ENCODE measurements around the gene TFAP2C. TPM values are rescaled to one million over a fixed set of nuclear protein-coding genes. Genes with fewer than 3 reads are reported as not detected.
A peak's percentile ranks its signal among the peaks of the same experiment; 100 is the strongest.

Gene TFAP2C
- total RNA-seq, 3 donors from 2014 or later = 1.8 to 66.9 (median 24.9) TPM

DNA sequence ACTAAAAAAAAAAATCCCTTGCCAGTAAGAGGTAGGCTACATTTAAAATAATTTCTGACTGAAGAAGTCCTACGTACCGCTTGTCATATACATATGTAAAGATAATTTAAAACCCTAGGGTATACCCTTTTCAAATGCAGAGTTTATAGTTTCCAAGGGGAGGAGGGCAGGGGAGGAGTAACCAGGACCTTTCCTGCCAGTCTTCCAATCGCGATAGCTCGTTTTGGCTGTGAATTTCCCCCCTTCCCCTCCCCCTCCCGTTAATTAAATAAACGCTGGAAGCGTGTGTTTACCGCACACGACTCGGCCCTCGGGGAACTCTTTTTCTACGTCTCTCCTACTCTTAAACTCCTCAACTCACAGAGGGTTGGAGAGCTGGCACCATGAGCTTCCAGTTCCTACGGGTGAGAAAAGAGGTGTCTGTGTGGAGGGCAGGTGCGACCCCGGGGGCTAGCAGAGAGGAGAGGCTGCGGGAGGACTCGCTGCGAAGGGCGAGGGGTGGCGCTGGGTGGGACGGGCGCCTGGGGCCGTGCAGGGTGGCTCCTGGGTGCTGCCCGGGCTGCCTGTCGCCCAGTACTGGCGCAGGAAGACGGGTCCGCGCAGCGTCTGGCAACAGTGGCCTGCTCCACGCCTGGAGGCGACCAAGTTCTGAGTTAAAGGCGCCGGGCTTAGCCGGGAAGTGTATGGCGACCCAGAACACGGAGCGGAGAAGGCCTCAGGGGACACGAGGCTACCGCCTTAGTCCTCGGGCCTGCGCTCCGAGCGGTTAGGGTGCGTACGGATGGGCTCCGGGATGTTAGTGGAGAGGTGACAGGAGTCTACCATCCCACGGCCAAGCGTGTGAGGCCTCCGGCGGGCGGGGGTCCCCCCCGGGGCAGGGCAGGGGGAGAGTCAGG, 4.1 kb upstream of the TFAP2C start:
- no peaks in the 10 kb centered on the region for H3K4me1 ChIP-seq
- H3K4me3 ChIP-seq = no peak overlapping the region
- H3K9me3 ChIP-seq = no peaks in the 10 kb centered on the region
- intact Hi-C loops (cut with DNase I; ENCODE audit: low total_unique reads) = no loop called here
- TF ChIP-seq, protein P1, sequence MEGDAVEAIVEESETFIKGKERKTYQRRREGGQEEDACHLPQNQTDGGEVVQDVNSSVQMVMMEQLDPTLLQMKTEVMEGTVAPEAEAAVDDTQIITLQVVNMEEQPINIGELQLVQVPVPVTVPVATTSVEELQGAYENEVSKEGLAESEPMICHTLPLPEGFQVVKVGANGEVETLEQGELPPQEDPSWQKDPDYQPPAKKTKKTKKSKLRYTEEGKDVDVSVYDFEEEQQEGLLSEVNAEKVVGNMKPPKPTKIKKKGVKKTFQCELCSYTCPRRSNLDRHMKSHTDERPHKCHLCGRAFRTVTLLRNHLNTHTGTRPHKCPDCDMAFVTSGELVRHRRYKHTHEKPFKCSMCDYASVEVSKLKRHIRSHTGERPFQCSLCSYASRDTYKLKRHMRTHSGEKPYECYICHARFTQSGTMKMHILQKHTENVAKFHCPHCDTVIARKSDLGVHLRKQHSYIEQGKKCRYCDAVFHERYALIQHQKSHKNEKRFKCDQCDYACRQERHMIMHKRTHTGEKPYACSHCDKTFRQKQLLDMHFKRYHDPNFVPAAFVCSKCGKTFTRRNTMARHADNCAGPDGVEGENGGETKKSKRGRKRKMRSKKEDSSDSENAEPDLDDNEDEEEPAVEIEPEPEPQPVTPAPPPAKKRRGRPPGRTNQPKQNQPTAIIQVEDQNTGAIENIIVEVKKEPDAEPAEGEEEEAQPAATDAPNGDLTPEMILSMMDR (IDR thresholded peaks at IDR 0.05) = no peak
- TF ChIP-seq POLR2AphosphoS5 (IDR thresholded peaks at IDR 0.05) = no peak
- TF ChIP-seq POLR2A (IDR thresholded peaks at IDR 0.05) = no peak
- H3K27ac ChIP-seq = no peak overlapping the region
- H3K27me3 ChIP-seq = peaks cover under 1 to 50% of the 10 kb centered on the region in 2 donors
- H3K36me3 ChIP-seq = no peaks in the 10 kb centered on the region
- no peak for DNase-seq (ENCODE audit: low spot score in 2 of 2)

DNA sequence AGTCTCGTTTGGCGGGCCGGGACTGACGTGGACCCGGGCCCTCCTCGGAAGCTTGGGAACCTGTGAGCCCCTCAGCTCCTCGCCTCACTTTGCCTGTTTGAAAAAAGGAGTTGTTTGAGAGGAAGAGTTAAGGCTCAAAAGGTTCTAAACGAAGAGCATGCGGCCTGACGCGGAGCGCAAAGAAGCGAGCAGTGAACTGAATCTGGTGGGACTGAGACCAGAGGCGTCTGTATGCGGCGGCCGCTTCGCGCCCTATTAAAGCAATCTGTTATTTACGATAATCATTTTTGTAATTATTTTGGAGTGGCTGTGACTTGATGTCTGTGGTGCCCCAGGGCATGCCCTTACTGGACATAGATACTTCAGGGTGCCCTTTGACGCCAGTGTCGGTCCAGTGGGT, 3.3 kb upstream of the TFAP2C start:
- no peaks in the 10 kb centered on the region for H3K4me1 ChIP-seq
- H3K9me3 ChIP-seq = no peaks in the 10 kb centered on the region
- peaks cover 6 to 57% of the 10 kb centered on the region in 2 donors for H3K27me3 ChIP-seq
- DNase-seq (ENCODE audit: low spot score in 2 of 2) = no peak
- no peak overlapping the region for H3K27ac ChIP-seq
- intact Hi-C loops (cut with DNase I; ENCODE audit: low total_unique reads) = no loop called here
- no peak overlapping the region for H3K4me3 ChIP-seq
- H3K36me3 ChIP-seq = no peaks in the 10 kb centered on the region
- TF ChIP-seq POLR2AphosphoS5 (IDR thresholded peaks at IDR 0.05) (no peak), POLR2A (IDR thresholded peaks at IDR 0.05) (no peak)
- TF ChIP-seq, protein P1 (IDR thresholded peaks at IDR 0.05) = no peak

DNA sequence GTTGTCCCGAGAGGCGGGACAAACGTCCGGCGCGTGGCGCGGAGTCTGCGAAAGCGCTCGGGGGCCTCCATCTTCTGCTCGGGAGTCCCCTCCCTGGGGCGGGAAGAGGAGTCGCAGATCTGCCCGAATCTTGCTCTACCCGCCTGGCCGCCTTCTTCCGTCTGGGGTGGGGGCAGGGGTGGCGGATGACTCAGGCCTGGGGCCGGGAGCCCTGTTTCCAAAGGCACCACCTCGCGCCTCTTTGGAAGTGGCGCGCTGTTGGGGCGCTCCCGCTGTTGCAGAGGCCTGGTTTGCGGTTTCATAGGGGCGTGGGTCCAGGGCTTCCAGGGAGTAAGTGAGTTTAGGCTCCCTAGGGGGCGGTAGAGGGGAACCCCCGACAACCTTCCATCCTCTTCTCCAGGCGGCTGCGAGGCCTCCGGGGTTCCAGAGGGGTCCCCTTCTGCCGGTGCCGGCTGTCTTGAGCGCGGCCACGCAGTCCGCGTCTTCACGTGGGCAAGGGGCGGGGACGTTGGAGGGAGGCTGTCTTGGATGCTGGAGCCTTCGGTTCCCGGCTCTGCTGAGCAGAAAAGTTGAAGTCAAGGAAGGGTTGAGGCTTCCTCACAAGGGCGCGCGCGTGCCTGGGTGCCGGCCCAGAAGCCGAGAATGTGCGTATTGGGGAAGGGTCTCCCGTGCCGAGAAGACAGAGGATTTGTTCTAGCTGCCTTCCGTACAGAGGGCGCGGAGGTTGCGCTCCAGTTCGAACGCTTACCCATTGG, 2.6 kb upstream of the TFAP2C start:
- TF ChIP-seq, protein P1 (IDR thresholded peaks at IDR 0.05) = no peak
- TF ChIP-seq POLR2A (IDR thresholded peaks at IDR 0.05) = no peak
- peaks cover 6 to 63% of the 10 kb centered on the region in 2 donors for H3K27me3 ChIP-seq

DNA sequence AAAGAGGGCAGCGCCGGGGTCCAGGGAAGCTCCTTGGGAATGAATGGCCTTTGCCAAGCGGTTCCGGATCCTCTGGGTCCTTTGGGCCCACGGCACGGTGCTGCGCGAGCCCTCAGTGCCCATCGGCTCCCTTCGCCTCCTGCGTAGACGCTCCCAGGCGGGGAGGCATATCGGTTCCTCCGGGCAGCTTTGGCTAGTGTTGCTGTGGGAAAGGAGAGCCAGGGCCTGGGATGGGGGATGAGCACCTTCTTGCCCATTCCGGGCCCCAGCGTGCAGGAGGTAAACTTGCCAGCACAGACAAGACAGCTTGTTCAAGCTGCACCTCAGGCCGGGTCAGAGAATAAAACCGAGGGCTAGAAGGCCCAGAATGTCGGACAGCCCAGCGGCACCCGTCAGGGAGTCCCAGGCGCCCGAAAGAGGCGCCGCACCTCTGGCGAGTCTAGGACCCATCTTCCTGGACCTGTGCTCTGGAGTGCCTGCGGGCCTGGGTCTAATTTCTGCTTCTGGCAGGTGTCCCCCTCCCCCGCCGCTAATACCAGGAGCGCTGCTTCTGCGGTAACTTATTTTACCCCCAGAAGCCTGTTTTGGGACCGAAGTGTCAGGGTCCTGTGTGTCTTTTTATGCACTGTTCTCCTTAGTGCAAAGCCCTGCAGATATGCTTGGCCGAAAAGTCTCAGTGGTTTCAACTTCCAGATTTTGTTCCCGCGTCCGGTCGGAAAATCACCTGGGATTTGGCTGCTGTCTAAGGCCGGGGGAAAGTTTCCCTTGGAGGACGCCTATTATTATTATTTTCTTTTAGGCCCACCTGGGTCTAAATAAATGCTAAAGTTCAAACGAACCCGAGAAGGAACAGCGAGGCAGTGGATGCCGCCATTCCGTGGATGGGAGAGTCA, 1.7 kb upstream of the TFAP2C start:
- H3K9me3 ChIP-seq = no peaks in the 10 kb centered on the region
- peak overlapping the region in 1 of 3 donors; percentile 81 for H3K4me3 ChIP-seq
- H3K4me1 ChIP-seq = no peaks in the 10 kb centered on the region
- H3K27me3 ChIP-seq = peaks cover 6 to 63% of the 10 kb centered on the region in 2 donors
- no peak for TF ChIP-seq POLR2AphosphoS5 (IDR thresholded peaks at IDR 0.05)
- TF ChIP-seq POLR2A (IDR thresholded peaks at IDR 0.05) = no peak
- TF ChIP-seq, protein P1 (IDR thresholded peaks at IDR 0.05) = no peak
- intact Hi-C loops (cut with DNase I; ENCODE audit: low total_unique reads) = no loop called here
- no peak overlapping the region for H3K27ac ChIP-seq
- no peak for DNase-seq (ENCODE audit: low spot score in 2 of 2)
- H3K36me3 ChIP-seq = no peaks in the 10 kb centered on the region

More for the DNA sequence above, 2.6 kb upstream of the TFAP2C start:
- DNase-seq (ENCODE audit: low spot score in 2 of 2) = no peak
- Histone ChIP-seq H3K4me1 (no peaks in the 10 kb centered on the region), H3K4me3 (peak overlapping the region in 1 of 3 donors; percentile 44), H3K9me3 (no peaks in the 10 kb centered on the region), H3K27ac (no peak overlapping the region), H3K36me3 (no peaks in the 10 kb centered on the region)
- intact Hi-C loops (cut with DNase I; ENCODE audit: low total_unique reads) = no loop called here

Measured in breast epithelium (tissue), 4 donors.